NCI-H146 treated with DMSO at 0.1 percent for 48 hours (cell line): Measurements from ENCODE around the gene KCNIP1.

Experiments
- DNase-seq: peaks from one replicate; lab custom pipeline; 2025; ENCODE audit not compliant: unreplicated experiment; lab: John Stamatoyannopoulos, UW

KCNIP1 gene

GRCh38 chr5:170508036-170508435 lies 4.2 kb downstream of the KCNIP1 start:
- DNase-seq: no peak

GRCh38 chr5:170508660-170509347 lies 5.0 kb downstream of the KCNIP1 start:
- no peak for DNase-seq

- DNase-seq: no peak
These were observed 5.5 kb downstream of the KCNIP1 start for GRCh38 chr5:170509348-170509660.

GRCh38 chr5:170510126-170510525 lies 6.3 kb downstream of the KCNIP1 start:
- DNase-seq: no peak

- no peak for DNase-seq
These were observed 6.7 kb downstream of the KCNIP1 start for GRCh38 chr5:170510559-170510958.

GRCh38 chr5:170511551-170512258 lies 7.9 kb downstream of the KCNIP1 start:
- no peak for DNase-seq

GRCh38 chr5:170513856-170514525 lies 10.2 kb downstream of the KCNIP1 start:
- no peak for DNase-seq

- DNase-seq: no peak
These were observed 13.6 kb downstream of the KCNIP1 start for GRCh38 chr5:170517411-170517810.

- no peak for DNase-seq
These were observed 14.5 kb downstream of the KCNIP1 start for GRCh38 chr5:170518277-170518676.

GRCh38 chr5:170519549-170519948 lies 15.7 kb downstream of the KCNIP1 start:
- DNase-seq: no peak

GRCh38 chr5:170520372-170520771 lies 16.6 kb downstream of the KCNIP1 start:
- DNase-seq: no peak

- no peak for DNase-seq
These were observed 18.7 kb downstream of the KCNIP1 start for GRCh38 chr5:170522211-170523141.

GRCh38 chr5:170523142-170523551 lies 19.3 kb downstream of the KCNIP1 start:
- DNase-seq: no peak

- DNase-seq: no peak
These were observed 20.0 kb downstream of the KCNIP1 start for GRCh38 chr5:170523830-170524229.

GRCh38 chr5:170524576-170524975 lies 20.8 kb downstream of the KCNIP1 start:
- no peak for DNase-seq

GRCh38 chr5:170525470-170526211 lies 21.8 kb downstream of the KCNIP1 start:
- no peak for DNase-seq

- DNase-seq: no peak
These were observed 24.2 kb downstream of the KCNIP1 start for GRCh38 chr5:170527991-170528390.

GRCh38 chr5:170528976-170529375 lies 25.2 kb downstream of the KCNIP1 start:
- DNase-seq: no peak

GRCh38 chr5:170532935-170533334 lies 29.1 kb downstream of the KCNIP1 start:
- no peak for DNase-seq

GRCh38 chr5:170533383-170533782 lies 29.6 kb downstream of the KCNIP1 start:
- no peak for DNase-seq

GRCh38 chr5:170534177-170534576 lies 30.4 kb downstream of the KCNIP1 start:
- DNase-seq: no peak
